HepG2 (cell line): Measurements from ENCODE around the gene CFAP100. TPM values are rescaled to one million over a fixed set of nuclear protein-coding genes. Genes with fewer than 3 reads are reported as not detected.

Source experiments
- ATAC-seq: fragments of 200-7000 bp; cut with Tn5 transposase; 3 replicates; pipeline ENCODE4 v1.9.1; 2020; ENCODE audit warnings: mild to moderate bottlenecking, moderate library complexity
- BruUV-seq: library from RNA; stranded (reverse); fragments of 400-500 nt; replicated peaks from 2 replicates; lab custom pipeline; 2021; lab: Mats Ljungman, UMichigan
- CTCF ChIA-PET: fragments of 300-600 bp; formaldehyde crosslinking; extraction: SDS; loops from one replicate; lab custom pipeline; 2021; ENCODE audit warnings: low total read pairs, inconsistent platforms, low intra/inter-chr PET ratio; lab: Yijun Ruan, JAX
- POLR2A ChIA-PET: fragments of 350-600 bp; sonication (Branson Sonifier 250); formaldehyde crosslinking; loops from one replicate; lab custom pipeline; 2020; ENCODE audit warnings: antibody characterized with exemption, inconsistent platforms; lab: Yijun Ruan, JAX
- DNase-seq: peaks from one replicate; pipeline ENCODE4 v3.0.0-alpha.2; 2015; ENCODE audit warnings: low spot score
- FAIRE-seq: peaks from 3 replicates; lab custom pipeline; 2011; peaks lifted over from hg19 to GRCh38; lab: Jason Lieb, UNC
- H2AFZ ChIP-seq: one replicate; pipeline ENCODE4 v1.6.1; 2011; ENCODE audit warnings: low read length, inconsistent platforms
- H3K27ac ChIP-seq: fragments of 300-600 bp; 3 replicates; pipeline ENCODE4 v1.8.0; 2011; ENCODE audit warnings: mixed run types, mild to moderate bottlenecking, mixed read lengths, low read length, inconsistent platforms; ENCODE audit not compliant: insufficient read depth; ENCODE audit errors: extremely low read length
- H3K27me3 ChIP-seq, 2 experiments: fragments of 200-600 bp in 1 of 2; 2 replicates in 1 of 2; 3 replicates in 1 of 2; pipeline versions ENCODE4 v1.6.0 to v1.8.0; 2011; ENCODE audit warnings: low read length in 2 of 2, mild to moderate bottlenecking in 2 of 2, moderate library complexity in 2 of 2, inconsistent platforms in 1 of 2; ENCODE audit not compliant: insufficient read depth in 2 of 2, control insufficient read depth in 1 of 2
- H3K36me3 ChIP-seq, 2 experiments: fragments of 200-600 bp in 1 of 2; replicated peaks in 1 of 2; 2 replicates in 1 of 2; 3 replicates in 1 of 2; pipeline versions ENCODE4 v1.5.1 to v1.8.0; 2011; ENCODE audit warnings: low read length in 2 of 2, inconsistent platforms in 1 of 2; ENCODE audit not compliant: insufficient read depth in 2 of 2, control insufficient read depth in 1 of 2
- H3K4me1 ChIP-seq: 2 replicates; pipeline ENCODE4 v1.5.1; 2012; ENCODE audit warnings: low read length, inconsistent platforms; ENCODE audit not compliant: insufficient read depth
- H3K4me2 ChIP-seq: 2 replicates; pipeline ENCODE4 v1.6.0; 2011; ENCODE audit warnings: low read depth, low read length, inconsistent platforms
- H3K4me3 ChIP-seq, 3 experiments: fragments of 200-600 bp in 1 of 3; sonication (generic), shearing (Covaris generic) in 1 of 3; replicated peaks in 1 of 3; 2 replicates each; pipeline ENCODE4 v1.5.1; 2011 to 2016; ENCODE audit warnings: low read length in 3 of 3, inconsistent platforms in 2 of 3, low read depth in 2 of 3, mild to moderate bottlenecking in 2 of 3, control low read depth in 1 of 3, mixed read lengths in 1 of 3; ENCODE audit not compliant: insufficient read depth in 1 of 3
- H3K79me2 ChIP-seq: one replicate; pipeline ENCODE4 v1.6.1; 2011; ENCODE audit warnings: low read length, inconsistent platforms; ENCODE audit not compliant: insufficient read depth
- H3K9ac ChIP-seq: 2 replicates; pipeline ENCODE4 v1.6.0; 2011; ENCODE audit warnings: mild to moderate bottlenecking, low read depth, low read length, inconsistent platforms; ENCODE audit not compliant: insufficient read depth
- H3K9me3 ChIP-seq: 2 replicates; pipeline ENCODE4 v1.5.1; 2012; ENCODE audit warnings: mild to moderate bottlenecking, low read length
- H4K20me1 ChIP-seq: 2 replicates; pipeline ENCODE4 v1.6.0; 2011; ENCODE audit warnings: inconsistent platforms, mild to moderate bottlenecking, low read length, moderate library complexity; ENCODE audit not compliant: insufficient read depth
- ARID5B ChIP-seq: IDR thresholded peaks from 2 replicates; pipeline ENCODE4 v1.4.0; 2020; ENCODE audit warnings: mild to moderate bottlenecking, missing genetic modification reagents
- BRF2 ChIP-seq: sonication (generic); formaldehyde crosslinking; IDR thresholded peaks from 2 replicates; pipeline ENCODE4 v1.8.1; 2022; ENCODE audit warnings: mild to moderate bottlenecking, missing genetic modification reagents
- FOXA1 ChIP-seq, 2 experiments: fragments of 450-650 bp in 1 of 2; sonication (generic) in 1 of 2; formaldehyde crosslinking in 1 of 2; IDR thresholded peaks; 2 replicates each; pipeline versions ENCODE4 v1.4.0 to v1.6.1; 2016 to 2020; ENCODE audit warnings: missing genetic modification reagents in 1 of 2
- GTF3A ChIP-seq: sonication (generic); formaldehyde crosslinking; conservative IDR thresholded peaks from 2 replicates; pipeline ENCODE4 v1.4.0; 2020; ENCODE audit warnings: mild to moderate bottlenecking, missing genetic modification reagents
- HOXA3 ChIP-seq: sonication (generic); formaldehyde crosslinking; IDR thresholded peaks from 2 replicates; pipeline ENCODE4 v1.5.0; 2020; ENCODE audit warnings: missing genetic modification reagents
- IRF2 ChIP-seq: IDR thresholded peaks from 2 replicates; pipeline ENCODE4 v1.6.1; 2018; ENCODE audit warnings: missing genetic modification reagents, missing compliant biosample characterization
- ISL2 ChIP-seq: sonication (generic); formaldehyde crosslinking; IDR thresholded peaks from 2 replicates; pipeline ENCODE4 v1.5.0; 2020; ENCODE audit warnings: missing genetic modification reagents
- MIER2 ChIP-seq: IDR thresholded peaks from 2 replicates; pipeline ENCODE4 v1.6.1; 2016; ENCODE audit warnings: missing biosample characterization, missing genetic modification reagents
- PRDM4 ChIP-seq: sonication (generic); formaldehyde crosslinking; IDR thresholded peaks from 2 replicates; pipeline ENCODE4 v1.9.0; 2021; ENCODE audit warnings: missing genetic modification reagents, borderline replicate concordance
- SMYD3 ChIP-seq: sonication (generic); formaldehyde crosslinking; IDR thresholded peaks from 2 replicates; pipeline ENCODE4 v1.8.1; 2023; ENCODE audit warnings: mild to moderate bottlenecking, missing genetic modification reagents
- ZBTB1 ChIP-seq: sonication (generic); formaldehyde crosslinking; IDR thresholded peaks from 2 replicates; pipeline ENCODE4 v1.4.0; 2020; ENCODE audit warnings: missing genetic modification reagents, borderline replicate concordance
- ZMAT5 ChIP-seq: sonication (generic); formaldehyde crosslinking; IDR thresholded peaks from 2 replicates; pipeline ENCODE4 v1.5.0; 2020; ENCODE audit warnings: mild to moderate bottlenecking, low read depth, missing genetic modification reagents, borderline replicate concordance
- ZNF496 ChIP-seq: sonication (generic); formaldehyde crosslinking; IDR thresholded peaks from 2 replicates; pipeline ENCODE4 v1.8.1; 2023; ENCODE audit warnings: mild to moderate bottlenecking, moderate library complexity, missing genetic modification reagents; ENCODE audit not compliant: insufficient replicate concordance
- ZSCAN5A ChIP-seq: sonication (generic); formaldehyde crosslinking; IDR thresholded peaks from 2 replicates; pipeline ENCODE4 v1.8.0; 2022; ENCODE audit warnings: mild to moderate bottlenecking, missing genetic modification reagents, borderline replicate concordance
- WGBS: methylation state at CpG from one replicate; pipeline ENCODE4 v1.1.6; 2017; ENCODE audit warnings: low lambda C conversion rate; 5-methylcytosine and 5-hydroxymethylcytosine counted together
- in situ Hi-C: cut with HindIII; loops from 2 replicates; pipeline ENCODE4 v1.10.0; 2017; ENCODE audit warnings: low pct_unique_long_range_greater_than_20kb; ENCODE audit not compliant: extremely low pct_ligation_motif_present
- intact Hi-C: fragments of 100-400 bp; cut with micrococcal nuclease; formaldehyde crosslinking; loops from one replicate; pipeline ENCODE4 v1.10.0; 2022; ENCODE audit not compliant: unreplicated experiment
- polyA plus RNA-seq, 8 experiments: library from polyadenylated mRNA; depleted of rRNA in 3 of 8; stranded (reverse) in 7 of 8; unstranded in 1 of 8; fragments of >200 nt; fragmentation: Illumina TruSeq in 4 of 8; extraction: Trizol in 4 of 8; gene quantifications; 2 replicates each; pipeline versions ENCODE4 v1.2.1 to v1.2.3, GENCODE V29; 2011 to 2016; ENCODE audit warnings: low read depth in 4 of 8, missing spikeins in 1 of 8, mixed read lengths in 1 of 8; ENCODE audit not compliant: insufficient read depth in 1 of 8
- total RNA-seq, 5 experiments: library from RNA; depleted of rRNA; stranded (reverse); fragments of >200 nt; fragmentation: Illumina TruSeq; extraction: Trizol; gene quantifications; 2 replicates each; pipeline ENCODE4 v1.2.3, GENCODE V29; 2016; ENCODE audit warnings: low read depth in 1 of 5

Gene CFAP100
- total and polyA plus RNA-seq, 2 of the 13 experiments (the other 11 are each of a cell fraction or from before 2014, with no cell fraction given) = 0.32 TPM; not detected in 1

GRCh38 chr3:126456766-126457388, 62.2 kb downstream of the CFAP100 start:
- H3K4me1 ChIP-seq = no peaks in the 10 kb centered on the region
- peaks cover 37 to 85% of the 10 kb centered on the region in 2 experiments for H3K36me3 ChIP-seq
- peaks cover 15% of the 10 kb centered on the region for H3K79me2 ChIP-seq
- WGBS = 86% methylated on average over 9 of the region's 12 CpGs
- H3K27me3 ChIP-seq = no peaks in the 10 kb centered on the region
- H3K9ac ChIP-seq = no peak overlapping the region
- FAIRE-seq = no peak
- no TSS peak for BruUV-seq
- ChIA-PET CTCF (no interaction called here), POLR2A (interaction anchor here (1.5 kb wide), 1 partner anchor 13 kb away, joined by 3 read pairs; no protein-coding TSS in a partner anchor)
- H3K9me3 ChIP-seq = no peaks in the 10 kb centered on the region
- H3K4me3 ChIP-seq = no peak overlapping the region
- H4K20me1 ChIP-seq = 0 out of 2 replicates have a peak, but pooled peaks cover 3% of the 10 kb centered on the region
- no peak overlapping the region for H3K27ac ChIP-seq
- H3K4me2 ChIP-seq = no peak overlapping the region
- no peak overlapping the region for H2AFZ ChIP-seq
- in situ Hi-C loops (no loop called here), intact Hi-C loops (no loop called here)
- DNase-seq = no peak
- peak; percentile 22; the same call in 2 of the 3 replicates for ATAC-seq
- TF ChIP-seq BRF2 (CRISPR knock-in tag) (no peak), ZBTB1 (no peak), HOXA3 (CRISPR knock-in tag) (no peak), SMYD3 (no peak), ISL2 (CRISPR knock-in tag) (no peak), FOXA1 (IDR thresholded peaks at IDR 0.05) (no peak), FOXA1 (CRISPR knock-in tag; IDR thresholded peaks at IDR 0.05) (no peak), GTF3A (CRISPR knock-in tag) (no peak), ARID5B (no peak), ZMAT5 (no peak), IRF2 (CRISPR knock-in tag) (no peak), MIER2 (CRISPR knock-in tag) (no peak), PRDM4 (CRISPR knock-in tag) (no peak), ZNF496 (CRISPR knock-in tag) (no peak), ZSCAN5A (no peak)
